ENCODE data around the gene CDH23.
A peak's percentile ranks its signal among the peaks of the same experiment; 100 is the strongest.
"Not testable (repeated sequence)": the region's sequence is repeated elsewhere in the genome, so short reads cannot be mapped to it uniquely, and the experiment has no call there.

The CDH23 gene

DNA sequence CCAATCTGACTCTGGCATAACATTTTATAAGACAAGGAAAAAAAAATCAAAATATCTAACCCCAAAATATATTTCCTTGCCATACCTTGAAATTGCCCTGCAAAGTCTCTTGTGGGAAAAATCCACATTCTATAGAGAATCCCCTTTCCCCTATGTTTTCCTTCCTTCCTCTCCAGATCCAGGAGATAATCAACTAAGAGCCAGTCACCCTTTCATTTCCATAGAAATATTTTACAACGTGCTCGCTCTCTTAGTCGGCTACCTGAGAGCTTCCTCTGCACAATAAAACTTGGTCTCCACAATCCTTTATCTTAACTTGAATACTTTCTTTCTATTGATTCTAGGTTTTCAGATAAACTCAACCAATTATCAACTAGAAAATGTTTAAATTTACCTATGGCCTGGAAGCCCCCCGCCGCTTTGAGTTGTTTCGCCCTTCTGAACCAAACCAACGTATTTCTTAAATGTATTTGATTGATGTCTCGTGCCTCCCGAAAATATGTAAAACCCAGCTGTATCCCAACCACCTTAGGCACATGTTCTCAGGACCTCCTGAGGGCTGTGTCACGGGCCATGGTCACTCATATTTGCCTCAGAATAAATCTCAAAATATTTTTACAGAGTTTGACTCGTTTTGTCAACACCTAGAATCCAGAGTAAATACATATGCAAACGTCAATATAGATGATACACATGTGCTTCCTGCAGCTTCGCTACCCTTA lies 453.5 kb downstream of the CDH23 start:
- TF ChIP-seq CTCF (conservative IDR thresholded peaks at IDR 0.05; ENCODE audit: low read depth, low read length), result no peak
- peak overlapping the region; percentile 99 for H3K4me3 ChIP-seq (ENCODE audit: low read length)
- no peak for DNase-seq (ENCODE audit: low read depth)

- DNase-seq (ENCODE audit: low read depth), result peak; percentile 95
- H3K4me3 ChIP-seq (ENCODE audit: low read length), result peak within 1 kb of the TSS; percentile 99
- no peak for TF ChIP-seq CTCF (conservative IDR thresholded peaks at IDR 0.05; ENCODE audit: low read depth, low read length)
Measured at GRCh38 chr10:71850743-71851464, 454.2 kb downstream of the CDH23 start, which contains the start of gene PSAP. Gene PSAP, minus strand, starts transcription at chr10:71851251. Its CDS starts 30 bp downstream, at chr10:71851221.

GRCh38 chr10:71851465-71852095 lies 454.9 kb downstream of the CDH23 start:
- not testable (repeated sequence) for DNase-seq (ENCODE audit: low read depth)
- H3K4me3 ChIP-seq (ENCODE audit: low read length), result peak overlapping the region; percentile 29

DNA sequence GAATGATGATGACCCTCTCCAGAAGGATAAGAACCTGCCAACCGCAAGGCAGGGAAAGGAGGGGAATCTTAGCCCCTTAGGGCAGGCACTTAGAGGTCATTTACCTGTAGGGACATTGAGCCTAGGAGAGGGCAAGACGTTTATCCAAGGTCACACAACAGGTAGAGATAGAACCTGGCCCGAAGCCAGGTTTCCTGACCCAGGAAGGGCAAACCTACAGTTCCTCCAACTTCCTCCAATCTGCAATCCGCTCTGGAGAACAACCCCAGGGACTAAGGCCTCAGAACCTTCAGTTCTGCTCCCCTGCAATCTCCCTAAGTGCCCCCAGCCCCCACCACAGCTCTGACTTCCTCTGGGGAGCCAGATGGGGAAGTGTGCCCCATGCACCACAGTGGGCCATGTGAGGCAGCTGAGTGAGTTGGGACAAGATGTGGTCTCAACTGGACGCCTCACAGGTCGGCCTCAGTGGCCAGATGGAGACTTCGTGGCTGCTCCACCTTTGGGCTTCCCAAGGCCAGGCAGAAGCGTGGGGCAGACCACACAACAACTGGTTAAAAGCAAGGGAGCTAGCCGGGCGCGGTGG lies 455.7 kb downstream of the CDH23 start:
- TF ChIP-seq CTCF (conservative IDR thresholded peaks at IDR 0.05; ENCODE audit: low read depth, low read length), result no peak
- no peak overlapping the region for H3K4me3 ChIP-seq (ENCODE audit: low read length)
- no peak for DNase-seq (ENCODE audit: low read depth)

DNA sequence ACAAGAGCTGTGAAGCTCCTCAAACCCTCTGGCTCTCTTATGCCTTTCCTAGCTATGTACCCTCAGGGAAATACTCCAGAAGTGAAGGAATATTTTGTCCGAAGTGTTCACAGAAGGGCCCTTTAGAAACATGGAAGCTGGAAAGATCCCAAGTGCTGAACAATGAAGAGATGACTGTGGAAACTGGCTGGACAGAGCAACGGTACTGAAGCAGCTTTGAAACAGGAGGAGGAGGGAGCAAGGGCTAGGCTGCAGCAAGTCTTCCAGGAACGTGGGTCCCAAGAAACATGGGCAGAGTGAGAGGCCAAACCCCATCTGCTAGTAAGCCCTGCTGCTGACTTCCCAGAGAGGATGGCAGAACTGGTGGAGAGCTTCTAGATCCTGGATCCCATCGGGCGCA lies 457.3 kb downstream of the CDH23 start:
- no peak for DNase-seq (ENCODE audit: low read depth)
- H3K4me3 ChIP-seq (ENCODE audit: low read length), result no peak overlapping the region
- no peak for TF ChIP-seq CTCF (conservative IDR thresholded peaks at IDR 0.05; ENCODE audit: low read depth, low read length)

DNA sequence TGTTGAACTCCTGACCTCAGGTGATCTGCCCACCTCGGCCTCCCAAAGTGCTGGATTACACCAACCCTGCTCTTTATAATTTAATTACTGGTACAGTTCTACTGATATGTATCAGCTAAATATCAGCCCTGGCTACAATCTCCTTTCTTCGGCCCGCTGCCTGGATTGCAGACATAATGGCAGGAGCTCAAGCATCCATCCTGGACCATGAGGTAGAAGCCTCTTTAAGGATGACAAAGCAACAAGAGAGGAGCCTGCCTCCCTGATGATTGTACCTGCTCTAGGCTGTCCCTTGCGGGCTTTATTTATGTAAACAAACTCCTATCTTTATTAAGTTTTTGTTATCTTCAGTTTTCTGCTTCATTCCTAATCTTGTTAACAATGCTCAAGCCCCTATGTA lies 459.9 kb downstream of the CDH23 start:
- no peak for TF ChIP-seq CTCF (conservative IDR thresholded peaks at IDR 0.05; ENCODE audit: low read depth, low read length)
- DNase-seq (ENCODE audit: low read depth), result no peak
- H3K4me3 ChIP-seq (ENCODE audit: low read length), result no peak overlapping the region

Data from retinal pigment epithelial cell (primary cell).